AG10803 (cell line): ENCODE measurements around the gene FGFR3.

ENCODE experiments used
- DNase-seq: peaks from one replicate; pipeline ENCODE4 v3.0.0; 2010; ENCODE audit warnings: low read depth
- H3K4me3 ChIP-seq: 2 replicates; pipeline ENCODE4 v1.5.1; 2011; ENCODE audit warnings: mild to moderate bottlenecking, low read length, control low read depth
- CTCF ChIP-seq: conservative IDR thresholded peaks from 2 replicates; pipeline ENCODE4 v1.5.1; 2011; ENCODE audit warnings: mild to moderate bottlenecking, low read length, control low read depth, inconsistent platforms

The FGFR3 gene

GRCh38 chr4:1755297-1755696, 37.8 kb upstream of the FGFR3 start:
- DNase-seq = no peak
- no peak for TF ChIP-seq CTCF
- no peak overlapping the region for H3K4me3 ChIP-seq

DNA sequence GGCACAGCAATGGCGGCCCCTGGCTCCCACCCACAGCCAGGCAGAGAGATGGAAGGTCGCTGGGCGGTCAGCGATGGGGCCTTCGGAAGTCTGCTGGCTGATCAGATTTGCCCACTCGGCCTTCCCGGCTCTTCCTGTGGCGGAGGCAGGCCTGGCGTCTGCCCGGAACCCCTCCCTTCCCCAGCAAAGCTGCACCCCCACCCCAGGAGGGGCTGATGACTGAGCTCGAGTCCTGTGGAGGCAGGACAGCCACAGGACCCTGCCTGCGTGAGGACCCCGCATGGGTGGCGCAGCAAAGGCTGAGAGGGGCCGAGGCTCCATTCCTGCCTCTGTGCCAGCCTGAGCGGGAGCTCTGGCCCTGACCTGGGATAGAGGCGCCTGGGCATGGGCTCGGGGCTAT, 37.0 kb upstream of the FGFR3 start:
- TF ChIP-seq CTCF = no peak
- DNase-seq = no peak
- no peak overlapping the region for H3K4me3 ChIP-seq

- TF ChIP-seq CTCF = no peak
- no peak overlapping the region for H3K4me3 ChIP-seq
- DNase-seq = no peak
Measured at GRCh38 chr4:1756893-1757779, 36.0 kb upstream of the FGFR3 start.

DNA sequence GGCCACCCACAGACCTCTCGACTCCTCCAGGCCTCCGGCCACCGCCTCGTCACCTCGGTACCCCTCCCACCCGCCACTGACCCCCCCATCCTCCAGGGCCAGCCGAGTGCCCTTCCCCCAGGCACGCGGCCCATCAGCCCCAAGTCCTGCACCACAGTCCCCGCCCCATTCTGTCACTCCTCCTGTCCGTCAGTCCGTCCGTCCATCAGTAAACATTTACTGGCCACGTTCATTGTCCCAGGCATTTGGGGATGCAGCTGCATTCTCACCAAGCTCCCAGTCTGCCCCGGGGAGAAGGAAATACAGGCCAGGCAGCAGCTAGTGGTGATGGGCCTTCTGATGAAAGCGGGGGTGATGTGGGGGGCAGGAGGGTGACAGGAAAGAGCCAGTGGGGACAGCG, 35.3 kb upstream of the FGFR3 start:
- no peak for DNase-seq
- TF ChIP-seq CTCF = no peak
- H3K4me3 ChIP-seq = no peak overlapping the region

- DNase-seq = no peak
- H3K4me3 ChIP-seq = no peak overlapping the region
- no peak for TF ChIP-seq CTCF
Measured at GRCh38 chr4:1758306-1759121, 34.6 kb upstream of the FGFR3 start.

DNA sequence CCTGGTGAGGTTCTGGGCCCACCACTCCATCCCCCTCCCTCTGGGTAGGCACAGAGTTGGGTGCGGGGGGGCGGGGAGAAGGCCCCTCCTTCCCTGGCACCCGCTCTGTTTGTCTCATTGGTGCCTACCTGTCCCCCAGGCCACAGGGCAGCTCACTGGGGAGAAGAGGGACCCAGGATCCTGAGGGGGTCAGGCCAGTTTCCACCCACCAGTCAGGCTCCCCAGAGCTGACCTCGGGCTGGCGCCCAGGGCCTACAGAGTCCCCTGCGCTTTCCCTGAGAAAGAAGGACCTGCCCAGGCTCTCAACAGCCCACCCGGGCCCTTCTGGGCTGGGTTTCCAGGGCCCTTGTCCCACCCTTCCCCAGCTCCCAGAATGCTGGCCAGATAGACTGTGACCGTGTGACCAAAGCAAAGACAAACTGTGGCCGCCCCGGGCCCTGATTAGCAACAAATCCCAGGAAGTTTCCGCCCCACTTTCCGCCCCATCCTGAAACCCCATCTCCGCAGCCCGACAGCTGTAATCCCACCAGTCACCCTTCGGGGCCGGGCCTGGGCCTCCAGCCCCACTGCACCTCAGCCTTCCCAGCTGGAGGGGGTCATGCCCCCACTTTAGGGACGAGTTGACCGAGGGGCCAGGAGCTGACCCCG, 33.8 kb upstream of the FGFR3 start:
- no peak for DNase-seq
- no peak for TF ChIP-seq CTCF
- no peak overlapping the region for H3K4me3 ChIP-seq
